Stimulated activated naive CD8-positive, alpha-beta T cell treated with anti-CD3 and anti-CD28 coated beads, Interleukin-15, Interleukin-2, amounts not matched to agents 100 U/mL and 50 U/mL, for 24 hours (primary cell): ENCODE measurements around the gene STOX1.
"Not testable (repeated sequence)": the region's sequence is repeated elsewhere in the genome, so short reads cannot be mapped to it uniquely, and the experiment has no call there.

Experiments
- ATAC-seq: fragments of 150-1000 bp; cut with Tn5 transposase; one replicate; pipeline ENCODE4 v1.10.0; 2021
- DNase-seq: peaks from one replicate; pipeline ENCODE4 v3.0.0; 2021

Gene STOX1

GRCh38 chr10:68828833-68829232 lies 1.5 kb downstream of the STOX1 start:
- ATAC-seq (no peak), DNase-seq (no peak)

GRCh38 chr10:68829521-68829920 lies 2.2 kb downstream of the STOX1 start:
- DNase-seq: no peak

GRCh38 chr10:68829952-68830351 lies 2.6 kb downstream of the STOX1 start:
- ATAC-seq: no peak
- no peak for DNase-seq

More at GRCh38 chr10:68829521-68829920, 2.2 kb downstream of the STOX1 start:
- ATAC-seq: no peak

GRCh38 chr10:68831961-68832455 lies 4.7 kb downstream of the STOX1 start:
- DNase-seq: no peak
- ATAC-seq: no peak

GRCh38 chr10:68832601-68833000 lies 5.3 kb downstream of the STOX1 start:
- no peak for DNase-seq
- ATAC-seq: no peak

- no peak for ATAC-seq
- DNase-seq: no peak
These were observed 10.4 kb downstream of the STOX1 start for GRCh38 chr10:68837626-68838322.

- not testable (repeated sequence) for ATAC-seq, DNase-seq
These were observed 13.3 kb downstream of the STOX1 start for GRCh38 chr10:68840650-68841049.

GRCh38 chr10:68848281-68848680 lies 20.9 kb downstream of the STOX1 start:
- DNase-seq (no peak), ATAC-seq (no peak)

GRCh38 chr10:68848806-68849205 lies 21.5 kb downstream of the STOX1 start:
- ATAC-seq (no peak), DNase-seq (no peak)

GRCh38 chr10:68856352-68856751 lies 29.0 kb downstream of the STOX1 start:
- ATAC-seq (no peak), DNase-seq (no peak)

- DNase-seq: no peak
- no peak for ATAC-seq
These were observed 29.7 kb downstream of the STOX1 start for GRCh38 chr10:68857005-68857404.

GRCh38 chr10:68861253-68861652 lies 33.9 kb downstream of the STOX1 start:
- ATAC-seq: no peak
- no peak for DNase-seq

- no peak for ATAC-seq
- no peak for DNase-seq
These were observed 37.3 kb downstream of the STOX1 start for GRCh38 chr10:68864611-68865010.

GRCh38 chr10:68868173-68868572 lies 40.8 kb downstream of the STOX1 start:
- not testable (repeated sequence) for ATAC-seq, DNase-seq

GRCh38 chr10:68869623-68870022 lies 42.3 kb downstream of the STOX1 start:
- DNase-seq (no peak), ATAC-seq (no peak)

GRCh38 chr10:68870061-68870460 lies 42.7 kb downstream of the STOX1 start:
- ATAC-seq (no peak), DNase-seq (no peak)

GRCh38 chr10:68870545-68871104 lies 43.3 kb downstream of the STOX1 start:
- ATAC-seq: peak; percentile 88

GRCh38 chr10:68871105-68871711 lies 43.9 kb downstream of the STOX1 start:
- no peak for DNase-seq
- no peak for ATAC-seq

More at GRCh38 chr10:68870545-68871104, 43.3 kb downstream of the STOX1 start:
- peak; percentile 24 for DNase-seq

- DNase-seq (no peak), ATAC-seq (no peak)
These were observed 44.5 kb downstream of the STOX1 start for GRCh38 chr10:68871731-68872342.

GRCh38 chr10:68876246-68877138 lies 49.2 kb downstream of the STOX1 start:
- ATAC-seq: no peak

GRCh38 chr10:68877482-68878110 lies 50.3 kb downstream of the STOX1 start:
- DNase-seq (no peak), ATAC-seq (no peak)

More at GRCh38 chr10:68876246-68877138, 49.2 kb downstream of the STOX1 start:
- DNase-seq: no peak
